ENCODE results near the gene CEACAM1. TPM values are rescaled to one million over a fixed set of nuclear protein-coding genes. Genes with fewer than 3 reads are reported as not detected.
"Not testable (repeated sequence)": the region's sequence is repeated elsewhere in the genome, so short reads cannot be mapped to it uniquely, and the experiment has no call there.

Gene CEACAM1
- total RNA-seq, 1 donor from 2014 or later = 4.3 TPM

DNA sequence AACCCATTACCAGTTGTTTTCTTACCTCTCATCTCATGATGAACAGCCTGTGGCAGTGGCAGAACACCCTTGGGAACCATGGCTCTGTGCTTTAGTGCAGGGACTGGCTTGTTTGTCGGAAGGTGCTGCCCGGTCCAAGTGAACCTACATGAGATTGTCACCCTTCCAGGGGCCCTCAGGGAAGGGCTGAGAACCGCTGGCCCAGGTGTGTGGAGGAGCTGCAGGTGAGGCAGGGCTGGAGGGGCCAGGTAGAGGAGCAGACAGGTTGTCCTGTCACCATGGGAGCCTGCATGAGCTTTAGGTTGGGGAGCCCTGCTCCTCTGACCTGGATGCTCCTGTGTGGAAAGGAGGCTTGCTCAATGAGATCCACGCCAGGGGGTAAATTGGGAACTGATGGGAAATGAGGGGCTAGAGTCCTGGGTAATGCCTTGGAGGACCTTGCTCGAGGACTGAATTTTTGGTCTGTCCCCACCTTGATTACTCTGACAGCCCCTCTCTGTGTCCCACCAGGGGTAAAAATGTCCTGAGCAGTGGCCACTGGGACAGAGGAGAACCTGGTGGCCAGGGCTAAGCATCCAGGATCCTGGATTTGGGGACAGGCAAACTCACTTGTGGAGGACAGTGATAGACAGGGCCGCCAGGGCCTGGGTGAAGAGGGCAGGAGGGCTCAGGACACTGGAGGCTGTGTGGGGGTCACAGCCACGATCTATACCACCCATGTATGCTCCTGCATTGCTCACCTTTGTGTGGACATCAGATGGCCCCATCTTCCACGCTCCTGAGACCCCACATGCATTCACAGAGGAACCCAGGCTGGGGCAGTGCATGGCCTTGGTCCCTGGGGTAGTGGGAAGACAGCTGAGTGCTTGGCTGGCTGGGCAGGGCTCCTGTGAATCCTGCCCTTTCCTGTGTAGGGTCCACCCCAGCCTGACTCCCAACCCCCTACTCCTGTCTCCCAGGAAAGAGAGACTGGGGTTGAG is 24.1 kb upstream of the CEACAM1 start:
- ATAC-seq (no peak), DNase-seq (ENCODE audit: missing footprints) (no peak)
- intact Hi-C loops (cut with DNase I) = no loop called here

GRCh38 chr19:42550521-42550920 is 22.2 kb upstream of the CEACAM1 start:
- intact Hi-C loops (cut with DNase I); DNase-seq (ENCODE audit: missing footprints): not testable (repeated sequence)

DNA sequence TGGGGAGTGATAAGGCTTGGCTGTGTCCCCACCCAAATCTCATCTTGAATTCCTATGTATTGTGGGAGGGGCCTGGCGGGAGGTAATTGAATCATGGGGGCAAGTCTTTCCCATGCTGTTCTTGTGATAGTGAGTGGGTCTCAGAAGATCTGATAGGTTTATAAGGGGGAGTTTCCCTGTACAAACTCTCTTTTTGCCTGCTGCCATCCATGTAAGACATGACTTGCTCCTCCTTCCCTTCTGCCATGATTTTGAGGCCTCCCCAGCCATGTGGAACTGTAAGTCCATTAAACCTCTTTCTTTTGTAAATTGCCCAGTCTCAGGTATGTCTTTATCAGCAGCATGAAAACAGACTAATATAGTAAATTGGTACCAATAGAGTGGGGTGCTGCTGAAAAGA is 20.8 kb upstream of the CEACAM1 start:
- DNase-seq (ENCODE audit: missing footprints); ATAC-seq; intact Hi-C loops (cut with DNase I): not testable (repeated sequence)

More at GRCh38 chr19:42550521-42550920, 22.2 kb upstream of the CEACAM1 start:
- ATAC-seq = not testable (repeated sequence)

DNA sequence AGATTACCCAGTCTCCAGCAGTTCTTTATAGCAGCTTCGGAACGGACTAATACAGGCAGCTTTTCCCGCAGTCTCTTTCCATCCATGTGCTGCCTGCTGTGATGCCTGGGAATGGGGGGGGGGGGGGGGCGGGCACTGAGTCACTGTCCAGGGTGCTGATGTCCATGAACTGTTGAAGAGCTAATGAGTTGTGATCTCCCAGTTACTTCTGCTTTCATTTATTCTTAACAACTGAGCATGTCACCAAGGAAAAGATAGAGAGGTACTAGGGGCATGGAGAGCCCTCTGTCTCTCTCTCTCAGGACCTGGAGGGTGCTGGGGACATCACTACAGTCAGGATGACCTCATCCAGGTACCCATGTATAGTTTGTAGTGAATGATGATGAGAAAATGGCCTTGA is 20.3 kb upstream of the CEACAM1 start:
- DNase-seq (ENCODE audit: missing footprints) (no peak), ATAC-seq (no peak)
- intact Hi-C loops (cut with DNase I) = no loop called here

DNA sequence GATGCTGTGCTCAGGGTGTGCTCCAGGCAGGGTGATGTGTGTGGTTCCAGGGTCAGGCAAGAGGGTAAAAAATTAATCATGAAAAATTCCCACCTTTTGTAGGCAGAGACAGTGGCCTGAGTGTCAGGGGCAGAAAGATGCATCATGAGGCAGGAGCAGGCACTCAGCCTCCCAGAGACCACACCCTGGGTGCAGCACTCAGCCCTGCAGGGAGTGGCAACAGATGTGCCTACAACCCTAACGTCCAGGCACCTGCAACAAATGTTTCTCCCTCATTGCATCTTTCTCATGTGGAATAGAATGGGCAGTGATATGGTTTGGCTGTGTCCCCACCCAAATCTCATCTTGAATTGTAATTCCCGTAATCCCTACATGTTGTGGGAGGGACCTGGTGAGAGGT is 19.6 kb upstream of the CEACAM1 start:
- intact Hi-C loops (cut with DNase I) = no loop called here
- DNase-seq (ENCODE audit: missing footprints) (no peak), ATAC-seq (no peak)

DNA sequence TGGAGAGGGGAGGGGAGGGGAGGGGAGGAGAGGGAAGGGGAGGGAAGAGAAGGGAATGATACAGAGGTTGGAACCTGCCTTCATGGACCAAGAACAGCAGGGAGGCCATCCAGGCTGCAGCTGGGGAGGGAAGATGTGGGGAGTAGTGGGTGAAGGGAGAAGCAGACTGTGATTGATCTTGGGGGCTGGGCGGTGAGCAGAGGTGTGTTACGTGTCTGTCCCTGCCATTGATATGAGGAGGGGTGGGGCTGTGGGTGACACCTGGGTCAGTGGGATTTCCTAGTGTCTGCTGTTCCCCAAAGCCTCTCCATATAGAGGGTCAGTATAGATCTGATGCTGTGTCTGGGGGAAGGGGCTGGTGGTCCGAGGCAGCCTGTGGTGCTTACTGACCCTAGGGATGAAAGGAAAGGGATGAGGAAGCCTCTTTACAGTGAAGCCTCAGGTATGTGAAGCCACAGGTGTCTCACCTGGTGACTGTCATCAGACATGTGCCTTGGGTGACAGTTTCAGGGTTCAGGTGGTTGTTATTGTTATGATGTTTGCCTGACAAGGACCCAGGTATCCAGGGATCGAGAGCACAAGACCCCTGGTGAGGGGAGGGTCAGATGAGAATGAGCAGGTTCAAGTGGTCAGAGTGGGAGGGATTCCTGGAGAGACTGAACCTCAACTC is 18.7 kb upstream of the CEACAM1 start:
- DNase-seq (ENCODE audit: missing footprints) (peak; percentile 65), ATAC-seq (no peak)
- intact Hi-C loops (cut with DNase I) = no loop called here

DNA sequence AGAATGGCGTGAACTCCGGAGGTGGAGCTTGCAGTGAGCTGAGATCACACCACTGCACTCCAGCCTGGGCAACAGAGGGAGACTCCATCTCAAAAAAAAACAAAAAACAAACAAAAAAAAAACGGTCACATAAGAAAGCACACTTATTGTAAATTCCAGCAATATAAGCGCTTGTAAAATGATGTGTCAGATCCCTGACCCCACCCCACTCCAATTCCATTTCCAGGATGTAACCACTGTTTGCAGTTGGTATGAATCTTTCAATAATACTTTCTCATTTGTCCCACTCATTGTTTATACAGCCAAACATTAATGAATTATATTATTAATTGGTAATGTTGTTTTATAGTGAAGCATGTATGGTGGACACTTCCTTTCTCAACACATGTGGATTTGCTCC is 15.9 kb upstream of the CEACAM1 start:
- DNase-seq (ENCODE audit: missing footprints) (no peak), ATAC-seq (no peak)
- intact Hi-C loops (cut with DNase I) = no loop called here

DNA sequence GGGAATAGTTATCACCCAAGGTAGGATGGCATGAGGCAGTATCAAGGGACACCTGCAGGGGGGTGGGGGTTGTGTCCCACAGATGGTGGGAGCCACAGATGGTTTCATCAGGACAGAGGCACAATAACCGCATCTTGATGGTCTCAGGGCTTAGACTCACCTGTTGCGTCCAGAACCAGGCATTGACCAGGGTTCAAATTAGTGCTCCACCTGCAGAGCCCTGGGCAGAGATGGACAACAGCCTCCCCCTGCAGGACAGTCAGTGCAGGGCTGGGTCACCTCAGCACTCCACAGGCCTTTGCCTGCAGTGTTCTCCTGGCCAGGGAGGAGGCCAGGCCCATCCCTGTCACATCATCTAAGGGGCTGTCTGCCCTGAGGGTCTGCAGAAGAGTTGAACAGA is 14.5 kb upstream of the CEACAM1 start:
- intact Hi-C loops (cut with DNase I) = no loop called here
- DNase-seq (ENCODE audit: missing footprints) (no peak), ATAC-seq (no peak)

- ATAC-seq (no peak), DNase-seq (ENCODE audit: missing footprints) (no peak)
- intact Hi-C loops (cut with DNase I) = no loop called here
These were observed 11.8 kb upstream of the CEACAM1 start for GRCh38 chr19:42540071-42540553.

DNA sequence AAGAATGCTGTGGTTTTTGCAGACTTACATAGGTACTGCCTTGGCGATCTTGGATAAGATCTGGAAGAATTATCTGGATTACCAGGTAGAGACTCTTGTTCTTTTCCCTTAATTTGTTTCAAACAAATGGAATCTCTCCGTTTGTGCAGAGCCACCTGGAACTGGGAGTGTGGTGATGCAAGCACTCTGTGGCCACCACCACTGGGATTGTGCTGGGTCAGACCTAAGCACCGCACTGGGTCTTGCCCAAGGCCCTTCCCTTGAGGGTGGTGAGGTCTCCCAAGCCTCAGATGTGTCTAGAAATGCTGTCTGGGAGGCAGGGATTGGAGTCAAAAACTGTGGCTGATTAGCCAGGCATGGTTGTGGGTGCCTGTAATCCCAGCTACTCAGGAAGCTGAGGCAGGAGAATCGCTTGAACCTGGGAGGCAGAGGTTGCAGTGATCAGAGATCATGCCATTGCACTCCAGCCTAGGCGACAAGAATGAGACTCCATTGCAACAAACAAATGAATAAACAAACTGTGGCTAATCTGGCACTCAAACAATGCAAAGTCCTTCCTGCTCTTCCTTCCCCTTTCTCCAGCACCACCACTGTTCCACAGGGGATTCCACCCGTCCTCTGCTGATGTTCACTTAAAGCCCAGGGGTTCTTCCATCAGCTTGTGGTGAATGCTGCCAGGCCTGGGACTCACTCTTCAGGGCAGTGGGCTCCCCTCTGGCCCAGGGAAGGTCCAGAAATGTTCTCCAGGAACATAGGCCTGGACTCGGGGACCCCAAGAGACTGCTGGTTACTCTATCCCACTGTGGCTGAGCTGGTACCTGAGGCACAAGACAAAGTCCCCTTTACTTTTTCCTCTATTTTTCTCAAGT is 10.8 kb upstream of the CEACAM1 start:
- no peak for ATAC-seq

DNA sequence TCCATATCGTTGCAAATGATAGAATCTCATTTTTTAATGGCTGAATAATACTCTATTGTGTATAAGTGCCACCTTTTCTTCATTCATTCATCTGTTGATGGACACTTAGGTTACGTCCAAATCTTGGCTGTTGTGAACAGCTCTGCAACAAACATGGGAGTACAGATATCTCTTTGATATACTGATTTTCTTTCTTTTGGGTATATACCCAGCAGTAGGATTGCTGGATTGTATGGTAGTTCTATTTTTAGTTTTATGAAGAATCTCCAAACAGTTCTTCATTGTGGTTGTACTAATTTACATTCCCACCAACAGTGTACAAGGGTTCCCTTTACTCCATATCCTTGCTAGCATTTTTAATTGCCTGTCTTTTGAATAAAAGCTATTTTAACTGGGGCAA is 7.0 kb upstream of the CEACAM1 start:
- intact Hi-C loops (cut with DNase I); ATAC-seq; DNase-seq (ENCODE audit: missing footprints): not testable (repeated sequence)

More for the DNA sequence above, 10.8 kb upstream of the CEACAM1 start:
- no peak for DNase-seq (ENCODE audit: missing footprints)
- intact Hi-C loops (cut with DNase I) = no loop called here

DNA sequence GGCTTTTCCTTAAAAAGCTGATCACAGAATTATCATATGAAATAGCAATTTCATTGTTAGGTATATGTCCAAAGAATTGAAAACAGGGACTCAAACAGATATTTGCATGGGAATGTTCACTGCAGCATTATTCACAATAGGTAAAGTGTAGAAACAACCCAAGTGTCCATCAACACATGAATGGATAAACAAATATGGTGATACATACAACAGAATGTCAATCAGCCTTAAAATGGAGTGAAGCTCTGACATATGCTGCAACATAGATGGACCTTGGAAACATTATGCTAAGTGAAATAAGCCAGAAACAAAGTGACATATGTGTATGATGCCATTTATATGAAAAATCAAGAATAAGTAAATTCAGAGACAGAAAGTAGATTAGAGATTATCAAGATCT is 6.1 kb upstream of the CEACAM1 start:
- DNase-seq (ENCODE audit: missing footprints) (no peak), ATAC-seq (no peak)
- intact Hi-C loops (cut with DNase I) = no loop called here

- no peak for DNase-seq (ENCODE audit: missing footprints)
- no peak for ATAC-seq
- intact Hi-C loops (cut with DNase I) = no loop called here
These were observed 4.6 kb upstream of the CEACAM1 start for GRCh38 chr19:42532891-42533290.

- intact Hi-C loops (cut with DNase I) = no loop called here
- ATAC-seq (no peak), DNase-seq (ENCODE audit: missing footprints) (no peak)
These were observed 3.0 kb upstream of the CEACAM1 start for GRCh38 chr19:42531313-42531712.

DNA sequence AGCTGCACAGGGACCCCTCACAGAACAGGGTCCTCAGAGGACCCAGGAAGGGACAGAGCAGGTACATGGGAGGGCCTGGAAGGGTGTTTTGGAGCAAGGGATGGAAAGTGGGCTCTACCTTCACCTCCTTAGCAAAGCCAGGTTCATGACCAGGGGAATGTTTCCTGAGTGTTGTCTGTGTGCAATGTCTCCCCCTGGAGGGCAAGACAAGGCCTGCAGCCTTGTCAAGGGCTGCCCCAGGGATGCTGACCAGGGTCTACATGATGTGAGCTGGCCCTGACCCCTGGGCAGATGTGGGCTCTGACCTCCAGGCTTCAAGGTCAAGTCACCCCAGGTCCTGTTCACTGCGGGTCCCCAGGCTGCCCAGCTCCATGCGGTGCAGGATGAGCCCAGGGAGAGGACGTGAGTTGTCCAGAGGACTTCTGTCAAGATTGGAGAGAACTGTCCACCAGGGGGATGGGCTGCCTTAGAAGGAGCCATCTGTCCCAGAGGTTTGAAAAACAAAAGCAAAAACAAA is 1.0 kb upstream of the CEACAM1 start:
- ATAC-seq (peak; percentile 46), DNase-seq (ENCODE audit: missing footprints) (no peak)
- intact Hi-C loops (cut with DNase I) = loop anchor here (5.0 kb wide), 1 partner anchor 62 kb away; no protein-coding TSS in a partner anchor

DNA sequence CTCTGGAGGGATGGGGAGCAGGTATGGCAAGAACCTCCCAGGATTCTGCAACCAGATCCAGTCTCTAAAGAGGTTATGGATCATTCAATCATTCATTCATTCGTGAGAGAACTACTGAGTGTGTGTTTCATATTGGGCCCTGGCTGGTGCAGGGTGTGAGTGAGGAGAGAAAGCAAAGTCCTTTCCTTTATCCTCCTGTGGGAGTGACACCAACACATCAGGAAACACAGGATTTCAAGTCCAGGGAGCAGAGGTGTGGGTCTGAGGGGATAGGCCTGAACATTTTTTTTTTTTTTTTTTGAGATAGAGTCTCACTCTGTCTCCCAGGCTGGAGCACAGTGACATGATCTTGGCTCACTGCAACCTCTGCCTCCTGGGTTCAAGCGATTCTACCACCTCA is 3.3 kb downstream of the CEACAM1 start:
- ATAC-seq = no peak
- no peak for DNase-seq (ENCODE audit: missing footprints)
- intact Hi-C loops (cut with DNase I) = loop anchor here (5.0 kb wide), 1 partner anchor 58 kb away; no protein-coding TSS in a partner anchor

- intact Hi-C loops (cut with DNase I) = no loop called here
- DNase-seq (ENCODE audit: missing footprints) (no peak), ATAC-seq (no peak)
These were observed 4.0 kb downstream of the CEACAM1 start for GRCh38 chr19:42524250-42524649.

- intact Hi-C loops (cut with DNase I); ATAC-seq; DNase-seq (ENCODE audit: missing footprints): not testable (repeated sequence)
These were observed 6.0 kb downstream of the CEACAM1 start for GRCh38 chr19:42522262-42522661.

Measured in Right ventricle myocardium inferior (tissue), 1 donor.